Left ventricle myocardium superior (tissue), 1 donor: ENCODE data around the gene HGFAC. TPM values are rescaled to one million over a fixed set of nuclear protein-coding genes. Genes with fewer than 3 reads are reported as not detected.

Experiments used
- ATAC-seq: fragments of 200-7000 bp; cut with Tn5 transposase; one replicate; pipeline ENCODE4 v1.9.1; 2020; ENCODE audit warnings: mild to moderate bottlenecking, moderate library complexity
- DNase-seq: peaks from one replicate; pipeline ENCODE4 v3.0.0-alpha.2; 2020
- intact Hi-C: fragments of 100-400 bp; cut with micrococcal nuclease; formaldehyde crosslinking; loops from one replicate; pipeline ENCODE4 v1.11.0; 2022
- total RNA-seq: library from RNA; stranded (reverse); fragmentation: NEBNext Ultra II Directional; extraction: Animal tissue kit (Norgen Biotek cat#: 25700); gene quantifications from one replicate; pipeline ENCODE4 v1.2.1, GENCODE V29; 2021
- donor health status: DM: no; HTN: yes; CAD: no; lungs with severe emphysema.

Gene HGFAC
- total RNA-seq, 1 donor from 2014 or later: 0.67 TPM

DNA sequence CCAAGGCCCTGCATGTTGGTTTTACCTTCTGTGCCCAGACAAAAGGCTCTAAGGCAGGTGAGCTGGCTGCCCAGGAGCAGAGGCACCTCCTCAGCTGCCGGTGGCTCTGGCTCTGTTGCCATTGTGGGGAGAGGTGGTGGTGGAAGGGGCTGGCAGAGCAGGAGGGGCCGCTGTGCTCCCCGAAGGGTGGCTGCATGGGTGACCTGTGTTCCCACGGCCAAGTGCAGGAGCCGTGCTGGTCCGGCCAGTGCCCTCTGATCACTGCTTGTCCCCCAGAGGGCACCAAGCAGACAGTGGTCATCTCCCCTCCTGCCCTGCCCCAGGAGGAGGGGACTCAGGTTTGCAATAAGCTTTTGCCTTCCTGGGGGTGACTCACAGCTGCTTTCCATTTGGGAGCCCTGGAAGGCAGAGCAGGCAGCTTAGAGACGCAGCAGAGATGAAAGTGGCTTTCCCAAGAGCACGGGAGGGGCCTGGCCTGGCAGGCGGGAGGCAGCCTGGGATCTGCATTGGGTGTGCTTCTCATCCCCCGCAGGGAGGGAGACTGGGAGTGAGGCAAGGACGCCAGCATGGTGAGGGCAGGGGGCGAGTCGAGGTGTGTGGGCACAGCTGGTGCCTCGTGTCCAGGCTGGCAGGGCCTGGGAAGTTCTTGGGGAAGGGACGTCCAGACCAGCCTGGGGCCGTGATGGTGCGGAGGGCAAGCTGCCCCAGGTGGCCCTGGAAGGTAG lies 50.1 kb downstream of the HGFAC start:
- ATAC-seq (no peak), DNase-seq (no peak)
- intact Hi-C loops: no loop called here

GRCh38 chr4:3492741-3493719 lies 51.3 kb downstream of the HGFAC start:
- no peak for DNase-seq
- intact Hi-C loops: no loop called here

DNA sequence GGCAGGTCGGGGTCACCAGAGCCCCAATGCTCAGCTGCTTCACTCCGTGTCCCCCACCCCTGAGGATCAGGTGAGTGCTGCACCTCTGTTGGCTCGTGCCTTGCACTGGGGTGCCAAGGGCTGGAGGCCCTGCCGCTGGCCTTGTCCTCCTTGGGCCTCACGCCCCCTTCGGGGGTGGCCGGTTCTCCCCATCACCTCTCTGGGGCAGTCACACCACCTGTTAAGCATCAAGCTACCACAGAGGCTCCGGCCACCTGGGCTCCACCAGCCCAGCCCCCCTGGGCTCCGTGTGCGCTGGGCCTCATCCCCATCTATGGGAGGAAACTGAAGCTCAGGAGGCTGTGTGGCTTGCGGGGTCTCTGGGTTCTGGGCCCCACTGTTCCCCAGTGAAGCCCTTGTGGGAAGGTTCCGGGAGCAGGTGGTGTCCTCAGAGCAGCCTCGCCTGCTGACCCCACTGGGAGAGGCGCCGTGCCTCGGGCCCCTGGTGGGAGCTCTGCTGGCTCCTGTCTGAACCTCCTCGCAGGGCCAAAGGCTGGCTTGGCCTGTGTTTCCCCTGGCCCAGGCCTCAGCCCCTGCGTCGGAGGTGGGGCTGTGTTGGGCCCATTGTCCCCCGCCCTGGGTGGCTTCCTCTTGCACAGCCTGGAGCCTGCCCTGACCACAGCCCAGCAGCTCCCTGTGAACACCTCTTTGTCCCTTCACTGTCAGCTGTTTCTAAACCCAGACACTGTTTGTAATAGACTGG lies 52.1 kb downstream of the HGFAC start:
- ATAC-seq: peak; percentile 8
- no peak for DNase-seq
- intact Hi-C loops: no loop called here

More at GRCh38 chr4:3492741-3493719, 51.3 kb downstream of the HGFAC start:
- ATAC-seq: no peak

DNA sequence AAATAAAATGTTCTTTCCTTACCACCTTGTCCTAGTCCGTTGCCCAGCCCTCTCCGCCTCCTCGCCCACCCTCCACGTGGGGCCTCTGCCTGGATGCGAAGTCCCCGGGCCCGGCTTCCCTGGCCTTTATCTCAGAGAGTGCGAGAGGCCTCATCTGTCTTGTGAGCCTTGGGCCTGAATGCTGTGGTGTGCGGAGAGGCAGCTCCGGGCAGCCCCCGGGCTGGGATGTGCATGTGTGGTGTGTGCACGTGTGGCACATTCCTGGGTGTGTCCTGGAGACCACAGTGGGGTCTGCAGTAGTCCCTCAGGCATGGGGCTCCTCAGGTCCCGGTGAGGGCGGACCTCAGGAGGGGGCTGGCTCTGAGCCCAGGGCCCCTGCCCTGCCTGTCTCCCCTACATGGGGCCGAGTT lies 52.7 kb downstream of the HGFAC start:
- DNase-seq: no peak
- no peak for ATAC-seq
- intact Hi-C loops: no loop called here

GRCh38 chr4:3495204-3495975 lies 53.6 kb downstream of the HGFAC start:
- no peak for ATAC-seq
- intact Hi-C loops: no loop called here
- no peak for DNase-seq

DNA sequence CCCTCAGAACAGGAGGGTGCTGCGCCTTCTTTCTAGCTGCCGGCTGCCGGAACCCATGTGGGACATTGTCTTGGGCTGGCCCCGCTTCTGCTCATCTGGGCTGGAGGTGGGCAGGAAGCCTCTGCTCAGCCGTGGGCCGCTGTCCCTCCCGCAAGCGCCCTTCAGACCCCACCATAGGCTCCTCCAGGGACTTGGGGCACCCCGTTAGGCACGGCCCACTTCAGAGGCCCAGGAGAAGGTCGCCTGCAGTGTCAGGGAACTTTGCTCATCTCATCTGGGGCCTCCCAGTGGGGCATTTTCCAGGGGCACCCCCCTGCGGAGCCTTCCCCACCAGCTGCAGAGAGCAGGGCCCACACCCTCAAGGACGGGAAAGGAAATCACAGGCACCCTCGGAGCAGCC lies 54.3 kb downstream of the HGFAC start:
- intact Hi-C loops: no loop called here
- DNase-seq (no peak), ATAC-seq (no peak)

- intact Hi-C loops: no loop called here
- ATAC-seq: no peak
- DNase-seq: no peak
Measured at GRCh38 chr4:3497095-3497494, 55.3 kb downstream of the HGFAC start.

GRCh38 chr4:3497523-3498389 lies 56.0 kb downstream of the HGFAC start:
- intact Hi-C loops: no loop called here
- ATAC-seq (no peak), DNase-seq (no peak)

GRCh38 chr4:3498407-3498806 lies 56.6 kb downstream of the HGFAC start:
- DNase-seq (no peak), ATAC-seq (no peak)
- intact Hi-C loops: no loop called here

Other genes starting within 250 kb of the HGFAC start
- 0.45 TPM for gene MSANTD1, start 192.8 kb upstream of the HGFAC start, total RNA-seq
- gene RGS12, start 148.9 kb upstream of the HGFAC start, total RNA-seq: 14.6 TPM
- 35.5 TPM for gene DOK7, start 21.3 kb downstream of the HGFAC start, total RNA-seq
- gene LRPAP1, start 90.5 kb downstream of the HGFAC start, total RNA-seq: 307 TPM